ENCODE measurements around the gene THAP3.
"Not testable (repeated sequence)": the region's sequence is repeated elsewhere in the genome, so short reads cannot be mapped to it uniquely, and the experiment has no call there.

The THAP3 gene

DNA sequence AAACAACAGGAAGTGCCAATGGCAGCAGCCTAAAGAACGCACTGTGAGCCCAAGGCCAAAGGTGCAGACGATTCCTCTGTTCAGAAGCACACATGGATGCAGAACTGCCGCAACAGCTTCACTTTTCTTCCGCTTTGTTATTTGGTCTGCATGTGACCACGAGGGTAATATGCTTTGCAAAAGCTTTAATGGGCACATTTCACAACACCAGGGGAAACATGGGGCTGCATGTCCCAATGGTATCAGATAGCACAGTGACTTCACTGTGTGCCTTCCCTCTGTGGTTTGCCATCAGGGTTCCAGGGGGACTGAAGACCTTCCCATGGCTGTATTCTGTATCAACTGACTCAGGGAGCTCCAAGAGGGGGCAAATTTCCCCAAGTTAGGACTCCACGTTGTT, 28.3 kb downstream of the THAP3 start:
- no peak overlapping the region for H3K4me3 ChIP-seq (replicated peaks; ENCODE audit: low read depth, low read length)
- TF ChIP-seq, protein P1, sequence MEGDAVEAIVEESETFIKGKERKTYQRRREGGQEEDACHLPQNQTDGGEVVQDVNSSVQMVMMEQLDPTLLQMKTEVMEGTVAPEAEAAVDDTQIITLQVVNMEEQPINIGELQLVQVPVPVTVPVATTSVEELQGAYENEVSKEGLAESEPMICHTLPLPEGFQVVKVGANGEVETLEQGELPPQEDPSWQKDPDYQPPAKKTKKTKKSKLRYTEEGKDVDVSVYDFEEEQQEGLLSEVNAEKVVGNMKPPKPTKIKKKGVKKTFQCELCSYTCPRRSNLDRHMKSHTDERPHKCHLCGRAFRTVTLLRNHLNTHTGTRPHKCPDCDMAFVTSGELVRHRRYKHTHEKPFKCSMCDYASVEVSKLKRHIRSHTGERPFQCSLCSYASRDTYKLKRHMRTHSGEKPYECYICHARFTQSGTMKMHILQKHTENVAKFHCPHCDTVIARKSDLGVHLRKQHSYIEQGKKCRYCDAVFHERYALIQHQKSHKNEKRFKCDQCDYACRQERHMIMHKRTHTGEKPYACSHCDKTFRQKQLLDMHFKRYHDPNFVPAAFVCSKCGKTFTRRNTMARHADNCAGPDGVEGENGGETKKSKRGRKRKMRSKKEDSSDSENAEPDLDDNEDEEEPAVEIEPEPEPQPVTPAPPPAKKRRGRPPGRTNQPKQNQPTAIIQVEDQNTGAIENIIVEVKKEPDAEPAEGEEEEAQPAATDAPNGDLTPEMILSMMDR (IDR thresholded peaks at IDR 0.05; ENCODE audit: low read depth, low read length, missing control alignments): no peak
- no peak for DNase-seq (ENCODE audit: extremely low read depth, low read depth)

DNA sequence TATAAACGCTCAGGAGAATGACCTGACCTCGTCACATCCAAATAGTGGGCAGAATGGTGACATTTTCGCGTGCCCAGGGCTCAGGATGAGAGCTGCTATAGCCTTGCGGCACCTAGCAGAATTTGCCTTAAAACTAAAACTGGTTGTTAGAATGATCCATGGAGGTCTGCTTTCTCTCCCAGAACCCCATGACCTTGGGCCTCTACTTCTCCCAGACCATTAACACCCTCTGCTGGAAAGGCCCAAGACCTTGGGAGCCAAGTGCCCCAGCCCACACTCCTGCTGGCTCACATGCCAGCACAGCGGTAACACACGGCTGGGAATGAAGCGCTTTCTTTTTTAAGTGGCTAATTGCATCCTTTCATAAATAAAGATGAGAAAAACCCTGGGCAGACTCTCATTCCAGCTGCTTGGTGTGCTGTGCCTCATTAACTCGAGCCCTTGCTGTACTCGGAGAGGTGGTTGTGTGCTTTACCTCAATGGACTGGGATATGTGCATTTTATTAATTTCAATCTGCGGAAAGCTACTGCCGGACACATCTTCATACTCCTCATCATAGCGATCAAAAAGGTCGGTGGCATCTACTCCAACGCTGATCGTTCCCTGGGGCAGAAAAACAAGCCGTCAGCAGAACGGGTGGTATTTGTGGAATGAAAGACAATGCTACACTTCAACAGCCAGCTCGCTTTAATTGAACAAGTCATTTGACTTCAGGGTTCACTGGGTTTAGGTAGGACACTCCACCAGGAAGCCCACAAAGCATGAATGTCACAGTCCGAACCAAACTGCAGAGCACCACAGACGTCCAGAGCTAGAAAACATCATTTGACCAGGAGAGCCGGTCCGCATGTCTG, 29.0 kb downstream of the THAP3 start:
- TF ChIP-seq, protein P1 (IDR thresholded peaks at IDR 0.05; ENCODE audit: low read depth, low read length, missing control alignments): no peak
- DNase-seq (ENCODE audit: extremely low read depth, low read depth): no peak
- no peak overlapping the region for H3K4me3 ChIP-seq (replicated peaks; ENCODE audit: low read depth, low read length)

- H3K4me3 ChIP-seq (replicated peaks; ENCODE audit: low read depth, low read length): no peak overlapping the region
Measured at GRCh38 chr1:6657138-6657537, 32.5 kb downstream of the THAP3 start.

DNA sequence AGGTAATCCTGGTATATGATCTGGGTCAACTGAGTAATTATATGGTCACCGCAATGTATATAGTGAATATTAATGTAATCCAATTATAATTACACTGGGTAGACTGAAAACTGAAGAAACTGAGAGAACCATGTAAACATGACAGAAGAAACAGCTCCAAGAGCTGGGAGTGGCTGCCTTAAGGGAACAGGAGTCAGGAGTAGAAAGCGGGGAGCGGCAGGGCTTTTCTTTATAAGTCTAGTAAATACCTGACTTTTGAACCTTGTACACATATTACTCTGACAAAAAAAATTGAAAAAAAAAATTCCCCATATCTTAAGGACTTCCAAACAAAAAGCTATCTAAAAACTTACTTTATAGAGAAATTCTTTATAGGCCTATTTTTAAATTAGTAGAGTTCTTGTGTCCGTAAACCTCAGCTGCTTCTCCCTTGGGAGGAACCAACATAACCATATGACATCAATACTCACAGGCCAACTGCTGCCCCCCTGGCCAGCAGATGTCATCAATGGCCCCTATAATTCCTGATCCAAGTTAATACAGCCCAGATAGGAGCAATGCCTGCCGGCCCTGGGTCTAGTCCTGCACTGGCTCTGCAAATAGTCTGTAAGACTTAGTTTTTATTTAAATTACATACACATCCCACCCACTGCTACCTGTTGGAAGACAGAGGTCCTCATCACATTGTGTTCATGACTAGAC, 33.8 kb downstream of the THAP3 start:
- no peak overlapping the region for H3K4me3 ChIP-seq (replicated peaks; ENCODE audit: low read depth, low read length)
- no peak for DNase-seq (ENCODE audit: extremely low read depth, low read depth)
- TF ChIP-seq, protein P1 (IDR thresholded peaks at IDR 0.05; ENCODE audit: low read depth, low read length, missing control alignments): no peak

More at GRCh38 chr1:6657138-6657537, 32.5 kb downstream of the THAP3 start:
- TF ChIP-seq, protein P1 (IDR thresholded peaks at IDR 0.05; ENCODE audit: low read depth, low read length, missing control alignments): no peak
- no peak for DNase-seq (ENCODE audit: extremely low read depth, low read depth)

DNA sequence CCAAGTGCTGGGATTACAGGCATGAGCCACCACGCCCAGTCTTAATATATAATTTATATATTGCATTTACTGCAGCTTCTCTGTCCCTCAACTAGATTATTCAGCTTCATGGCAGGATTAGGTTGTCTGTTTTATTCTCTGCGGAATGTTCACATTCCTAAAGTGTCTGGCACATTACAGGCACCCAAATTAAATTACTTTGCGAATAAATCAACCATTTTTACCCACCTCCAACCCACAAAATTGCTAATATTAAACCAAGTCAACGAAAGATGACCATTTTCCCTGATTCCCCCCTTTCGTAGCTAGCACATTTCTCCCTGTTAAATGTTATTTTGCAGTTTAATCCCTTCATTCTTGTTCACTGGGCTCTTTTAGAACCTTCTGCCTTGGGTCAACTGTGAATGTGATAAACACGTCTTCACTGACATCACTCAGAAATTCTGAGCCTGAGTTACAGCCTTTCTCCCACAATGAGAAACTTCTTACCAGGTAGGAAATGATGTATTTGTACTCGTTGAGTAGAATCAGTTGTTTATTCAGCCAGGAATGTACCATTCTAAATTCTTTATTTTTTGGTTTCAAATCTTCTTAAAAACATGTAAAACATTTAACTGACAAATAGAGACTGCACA, 35.9 kb downstream of the THAP3 start:
- TF ChIP-seq, protein P1 (IDR thresholded peaks at IDR 0.05; ENCODE audit: low read depth, low read length, missing control alignments): no peak
- DNase-seq (ENCODE audit: extremely low read depth, low read depth): no peak
- H3K4me3 ChIP-seq (replicated peaks; ENCODE audit: low read depth, low read length): no peak overlapping the region

GRCh38 chr1:6662468-6662867, 37.8 kb downstream of the THAP3 start:
- not testable (repeated sequence) for H3K4me3 ChIP-seq (replicated peaks; ENCODE audit: low read depth, low read length)

DNA sequence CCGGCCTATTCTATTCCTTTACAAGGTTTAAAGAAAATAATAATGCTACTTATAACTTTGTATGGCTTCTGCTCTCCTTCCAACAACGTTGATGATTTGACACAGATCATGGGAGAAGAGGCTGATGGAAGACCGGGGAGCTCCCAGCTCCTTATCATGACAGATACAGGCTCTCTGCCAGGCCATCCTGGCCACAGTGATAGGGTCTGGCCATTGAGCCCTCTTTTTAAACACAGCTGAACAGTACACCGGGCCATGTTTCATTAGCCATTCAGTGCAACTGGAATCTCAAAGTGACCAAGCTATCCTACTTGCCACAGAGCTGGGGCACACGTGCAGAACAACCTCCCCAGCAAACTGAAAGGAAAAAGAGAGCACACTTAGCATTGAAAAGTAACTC, 42.0 kb downstream of the THAP3 start:
- TF ChIP-seq, protein P1 (IDR thresholded peaks at IDR 0.05; ENCODE audit: low read depth, low read length, missing control alignments): no peak
- no peak for DNase-seq (ENCODE audit: extremely low read depth, low read depth)
- no peak overlapping the region for H3K4me3 ChIP-seq (replicated peaks; ENCODE audit: low read depth, low read length)

More at GRCh38 chr1:6662468-6662867, 37.8 kb downstream of the THAP3 start:
- not testable (repeated sequence) for DNase-seq (ENCODE audit: extremely low read depth, low read depth)

Measured in HFF-Myc (cell line).